ENCODE measurements around the gene RPTOR.

The RPTOR gene

DNA sequence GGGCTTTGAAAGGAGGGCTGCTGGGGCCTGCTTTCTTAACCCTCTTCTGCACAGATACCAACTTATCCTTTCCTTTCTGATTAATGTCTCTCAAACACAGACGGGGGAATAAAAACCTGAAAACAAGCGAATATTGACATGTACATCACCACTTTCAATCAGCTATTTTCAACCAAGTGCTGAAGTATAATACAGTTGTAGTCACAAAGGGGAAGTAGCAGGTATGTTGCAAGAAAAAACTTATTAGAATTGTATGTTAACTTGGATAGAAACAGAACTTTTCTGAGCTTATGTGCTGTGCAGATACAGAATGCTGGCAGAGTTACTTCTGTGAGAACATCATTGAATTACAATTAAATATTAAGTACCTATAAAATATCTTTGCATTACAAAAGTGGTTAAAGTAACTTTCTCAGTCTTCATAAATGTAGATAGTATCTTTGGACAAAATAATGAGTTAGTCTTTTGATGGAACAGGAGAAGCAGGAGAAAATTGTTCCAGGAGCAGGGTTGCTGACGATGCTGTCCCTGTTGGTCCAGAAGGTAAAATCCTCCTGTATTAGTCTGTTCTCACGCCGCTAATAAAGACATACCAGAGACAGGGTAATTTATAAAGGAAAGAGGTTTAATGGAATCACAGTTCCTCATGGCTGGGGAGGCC lies 59.5 kb downstream of the RPTOR start:
- H4K20me1 ChIP-seq (ENCODE audit: insufficient read depth, low read length) = peaks cover 56% of the 10 kb centered on the region
- H3K79me2 ChIP-seq (ENCODE audit: low read length) = peaks cover 82% of the 10 kb centered on the region
- no peaks in the 10 kb centered on the region for H3K36me3 ChIP-seq (replicated peaks; ENCODE audit: low read depth, low read length)
- no peak overlapping the region for H3K9ac ChIP-seq (ENCODE audit: low read length)
- peaks cover 9% of the 10 kb centered on the region for H3K4me1 ChIP-seq (ENCODE audit: low read length)
- no peak overlapping the region for H3K4me2 ChIP-seq (ENCODE audit: low read length)
- H2AFZ ChIP-seq (ENCODE audit: low read depth, low read length) = no peak overlapping the region
- no peak overlapping the region for H3K4me3 ChIP-seq (ENCODE audit: low read length)
- no peaks in the 10 kb centered on the region for H3K27me3 ChIP-seq (ENCODE audit: low read depth, low read length)
- TF ChIP-seq CTCF (IDR thresholded peaks at IDR 0.05; ENCODE audit: low read depth, low read length) (no peak), EZH2phosphoT487 (IDR thresholded peaks at IDR 0.05; ENCODE audit: low read depth) (no peak)
- H3K27ac ChIP-seq (ENCODE audit: low read length) = no peak overlapping the region
- peaks cover 5% of the 10 kb centered on the region; the same call in 1 of the 2 replicates for H3K9me3 ChIP-seq (ENCODE audit: insufficient read depth, low read length)

DNA sequence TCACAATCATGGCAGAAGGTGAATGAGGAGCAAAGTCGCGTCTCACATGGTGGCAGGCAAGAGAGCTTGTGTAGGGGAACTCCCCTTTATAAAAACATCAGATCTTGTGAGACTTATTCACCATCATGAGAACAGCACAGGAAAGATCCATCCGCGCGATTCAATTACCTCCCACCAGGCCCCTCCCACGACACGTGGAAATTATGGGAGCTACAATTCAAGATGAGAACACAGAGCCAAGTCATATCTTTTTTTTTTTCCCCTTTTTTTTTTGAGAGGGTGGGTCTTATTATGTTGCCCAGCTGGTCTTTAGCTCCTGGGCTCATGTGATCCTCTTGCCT lies 60.0 kb downstream of the RPTOR start:
- Histone ChIP-seq H3K79me2 (ENCODE audit: low read length) (peaks cover 79% of the 10 kb centered on the region), H3K4me1 (ENCODE audit: low read length) (peaks cover 10% of the 10 kb centered on the region), H3K9ac (ENCODE audit: low read length) (no peak overlapping the region), H3K9me3 (ENCODE audit: insufficient read depth, low read length) (peaks cover 5% of the 10 kb centered on the region; the same call in 1 of the 2 replicates), H3K36me3 (replicated peaks; ENCODE audit: low read depth, low read length) (no peaks in the 10 kb centered on the region), H3K27ac (ENCODE audit: low read length) (no peak overlapping the region), H3K27me3 (ENCODE audit: low read depth, low read length) (no peaks in the 10 kb centered on the region), H2AFZ (ENCODE audit: low read depth, low read length) (no peak overlapping the region), H3K4me2 (ENCODE audit: low read length) (no peak overlapping the region), H4K20me1 (ENCODE audit: insufficient read depth, low read length) (peaks cover 53% of the 10 kb centered on the region), H3K4me3 (ENCODE audit: low read length) (no peak overlapping the region)
- no peak for TF ChIP-seq CTCF (IDR thresholded peaks at IDR 0.05; ENCODE audit: low read depth, low read length)
- TF ChIP-seq EZH2phosphoT487 (IDR thresholded peaks at IDR 0.05; ENCODE audit: low read depth) = no peak

DNA sequence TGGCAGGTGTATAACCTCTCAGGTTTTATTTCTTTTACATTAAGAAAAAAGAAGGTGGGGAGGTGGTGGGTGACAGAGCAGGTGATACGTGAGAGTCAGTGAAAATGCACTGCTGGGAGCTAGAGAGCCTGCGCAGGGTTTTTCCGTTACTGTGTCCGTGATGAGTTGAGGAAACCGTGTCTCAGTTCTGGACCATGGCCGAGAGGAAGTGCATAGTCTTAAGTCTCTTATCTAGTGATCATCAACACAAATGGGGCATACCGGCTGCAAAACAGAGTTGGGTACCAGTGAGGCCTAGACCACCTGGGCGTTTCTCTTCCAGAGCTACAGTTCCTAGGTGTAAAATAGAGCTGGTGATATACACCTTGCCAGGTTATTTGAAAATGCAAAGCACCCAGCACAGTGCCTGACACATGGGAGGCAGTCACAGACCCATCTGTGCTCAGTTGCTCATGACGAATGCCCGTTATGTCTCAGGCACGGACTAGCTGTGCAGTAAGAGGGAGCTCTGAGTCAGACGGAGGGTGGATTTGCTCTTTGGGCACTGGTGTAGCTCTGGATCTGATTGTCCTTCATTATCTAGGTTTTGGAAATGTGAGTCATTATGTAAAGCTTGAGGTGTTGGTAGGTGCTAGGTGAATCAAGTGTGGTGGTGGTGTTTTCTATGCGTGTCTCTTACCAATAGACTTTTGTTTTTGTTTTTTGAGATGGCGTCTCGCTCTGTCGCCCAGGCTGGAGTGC lies 60.9 kb downstream of the RPTOR start:
- Histone ChIP-seq H3K27me3 (ENCODE audit: low read depth, low read length) (no peaks in the 10 kb centered on the region), H2AFZ (ENCODE audit: low read depth, low read length) (no peak overlapping the region), H3K36me3 (replicated peaks; ENCODE audit: low read depth, low read length) (no peaks in the 10 kb centered on the region), H3K27ac (ENCODE audit: low read length) (no peak overlapping the region), H3K9ac (ENCODE audit: low read length) (no peak overlapping the region), H3K4me1 (ENCODE audit: low read length) (peaks cover 17% of the 10 kb centered on the region), H3K4me2 (ENCODE audit: low read length) (peak overlapping the region; percentile 43), H3K4me3 (ENCODE audit: low read length) (no peak overlapping the region), H4K20me1 (ENCODE audit: insufficient read depth, low read length) (peaks cover 55% of the 10 kb centered on the region), H3K9me3 (ENCODE audit: insufficient read depth, low read length) (peaks cover 5% of the 10 kb centered on the region; the same call in 1 of the 2 replicates), H3K79me2 (ENCODE audit: low read length) (peaks cover 79% of the 10 kb centered on the region)
- TF ChIP-seq CTCF (IDR thresholded peaks at IDR 0.05; ENCODE audit: low read depth, low read length) (no peak), EZH2phosphoT487 (IDR thresholded peaks at IDR 0.05; ENCODE audit: low read depth) (no peak)

DNA sequence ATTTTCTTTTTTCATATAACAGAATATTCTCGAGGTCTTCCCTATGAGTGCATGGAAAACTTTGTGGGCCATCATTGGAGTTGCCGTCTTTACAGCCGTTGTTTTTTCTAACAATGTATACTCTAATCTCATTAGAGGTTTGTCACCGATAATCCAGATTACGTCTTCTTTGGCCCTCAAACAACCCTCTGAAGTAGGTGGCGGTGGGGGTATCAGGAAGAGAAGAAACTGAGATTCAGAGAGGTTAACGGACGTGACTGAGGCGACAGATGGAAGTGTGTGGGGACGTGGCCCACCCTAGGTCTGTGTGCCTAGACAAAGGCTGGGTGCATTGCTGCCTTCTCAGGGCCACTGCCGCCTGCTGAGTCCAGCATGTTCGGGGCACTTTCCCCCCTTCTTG lies 63.7 kb downstream of the RPTOR start:
- no peaks in the 10 kb centered on the region for H3K36me3 ChIP-seq (replicated peaks; ENCODE audit: low read depth, low read length)
- no peak overlapping the region for H3K4me3 ChIP-seq (ENCODE audit: low read length)
- H3K4me1 ChIP-seq (ENCODE audit: low read length) = peaks cover 17% of the 10 kb centered on the region
- H2AFZ ChIP-seq (ENCODE audit: low read depth, low read length) = no peak overlapping the region
- no peak overlapping the region for H3K9ac ChIP-seq (ENCODE audit: low read length)
- H3K9me3 ChIP-seq (ENCODE audit: insufficient read depth, low read length) = peaks cover 5% of the 10 kb centered on the region; the same call in 1 of the 2 replicates
- no peaks in the 10 kb centered on the region for H3K27me3 ChIP-seq (ENCODE audit: low read depth, low read length)
- H3K27ac ChIP-seq (ENCODE audit: low read length) = no peak overlapping the region
- no peak overlapping the region for H3K4me2 ChIP-seq (ENCODE audit: low read length)
- H3K79me2 ChIP-seq (ENCODE audit: low read length) = peaks cover 90% of the 10 kb centered on the region
- TF ChIP-seq CTCF (IDR thresholded peaks at IDR 0.05; ENCODE audit: low read depth, low read length) (no peak), EZH2phosphoT487 (IDR thresholded peaks at IDR 0.05; ENCODE audit: low read depth) (no peak)
- peaks cover 69% of the 10 kb centered on the region for H4K20me1 ChIP-seq (ENCODE audit: insufficient read depth, low read length)
